ENCODE results near the gene RHBDL1.
A peak's percentile ranks its signal among the peaks of the same experiment; 100 is the strongest.

Gene RHBDL1

GRCh38 chr16:672851-673250, 2.6 kb upstream of the RHBDL1 start:
- no peak for DNase-seq (ENCODE audit: low read depth in 2 of 3, low spot score in 1 of 3)

- DNase-seq (ENCODE audit: low read depth in 2 of 3, low spot score in 1 of 3), result no peak
Measured at GRCh38 chr16:673399-673991, 2.0 kb upstream of the RHBDL1 start.

- no peak for DNase-seq (ENCODE audit: low read depth in 2 of 3, low spot score in 1 of 3)
Measured at GRCh38 chr16:674214-674881, 1.1 kb upstream of the RHBDL1 start.

- no peak for DNase-seq (ENCODE audit: low read depth in 2 of 3, low spot score in 1 of 3)
Measured at GRCh38 chr16:675884-676564, 553 bp downstream of the RHBDL1 start.

GRCh38 chr16:676565-676902, 1.1 kb downstream of the RHBDL1 start:
- no peak for DNase-seq (ENCODE audit: low read depth in 2 of 3, low spot score in 1 of 3)

GRCh38 chr16:676913-677312, 1.4 kb downstream of the RHBDL1 start:
- DNase-seq (ENCODE audit: low read depth in 2 of 3, low spot score in 1 of 3), result no peak

DNA sequence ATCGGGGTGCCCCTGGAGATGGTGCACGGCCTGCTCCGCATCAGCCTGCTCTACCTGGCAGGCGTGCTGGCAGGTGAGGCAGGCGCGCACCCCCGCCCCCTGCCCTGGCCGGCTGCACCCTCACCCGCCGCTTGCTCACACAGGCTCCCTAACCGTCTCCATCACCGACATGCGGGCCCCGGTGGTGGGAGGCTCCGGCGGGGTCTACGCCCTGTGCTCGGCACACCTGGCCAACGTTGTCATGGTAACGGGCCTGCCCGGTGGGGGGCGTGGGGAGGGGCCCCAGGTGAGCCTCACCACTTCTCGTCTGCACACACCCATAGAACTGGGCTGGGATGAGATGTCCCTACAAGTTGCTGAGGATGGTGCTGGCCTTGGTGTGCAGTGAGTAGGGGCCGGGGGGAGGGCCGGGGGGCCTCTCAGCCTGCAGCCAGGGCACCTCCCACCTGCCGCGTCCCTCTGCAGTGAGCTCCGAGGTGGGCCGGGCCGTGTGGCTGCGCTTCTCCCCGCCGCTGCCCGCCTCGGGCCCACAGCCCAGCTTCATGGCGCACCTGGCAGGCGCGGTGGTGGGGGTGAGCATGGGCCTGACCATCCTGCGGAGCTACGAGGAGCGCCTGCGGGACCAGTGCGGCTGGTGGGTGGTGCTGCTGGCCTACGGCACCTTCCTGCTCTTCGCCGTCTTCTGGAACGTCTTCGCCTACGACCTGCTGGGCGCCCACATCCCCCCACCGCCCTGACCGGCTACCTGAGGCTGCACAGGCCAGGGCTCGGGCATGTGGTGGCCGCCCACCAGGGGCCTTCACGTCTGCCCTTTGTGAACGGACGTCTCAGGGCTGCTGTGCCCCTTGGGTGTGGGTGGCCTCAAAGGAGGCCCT, 2.1 kb downstream of the RHBDL1 start:
- DNase-seq (ENCODE audit: low read depth in 2 of 3, low spot score in 1 of 3), result no peak

- DNase-seq (ENCODE audit: low read depth in 2 of 3, low spot score in 1 of 3), result no peak
Measured at GRCh38 chr16:678209-678857, 2.9 kb downstream of the RHBDL1 start.

- DNase-seq (ENCODE audit: low read depth in 2 of 3, low spot score in 1 of 3), result peak in 2 of 3 donors; percentile 32
Measured at GRCh38 chr16:678858-679813, 3.7 kb downstream of the RHBDL1 start.

GRCh38 chr16:679814-680624, 4.5 kb downstream of the RHBDL1 start, which contains the start of gene STUB1:
STUB1 (plus strand) TSS chr16:680410; CDS start chr16:680526, 116 bp downstream.
- DNase-seq (ENCODE audit: low read depth in 2 of 3, low spot score in 1 of 3), result peak; percentile 86 to 88 (median 87)

GRCh38 chr16:680625-680945, 5.1 kb downstream of the RHBDL1 start:
- no peak for DNase-seq (ENCODE audit: low read depth in 2 of 3, low spot score in 1 of 3)

DNA sequence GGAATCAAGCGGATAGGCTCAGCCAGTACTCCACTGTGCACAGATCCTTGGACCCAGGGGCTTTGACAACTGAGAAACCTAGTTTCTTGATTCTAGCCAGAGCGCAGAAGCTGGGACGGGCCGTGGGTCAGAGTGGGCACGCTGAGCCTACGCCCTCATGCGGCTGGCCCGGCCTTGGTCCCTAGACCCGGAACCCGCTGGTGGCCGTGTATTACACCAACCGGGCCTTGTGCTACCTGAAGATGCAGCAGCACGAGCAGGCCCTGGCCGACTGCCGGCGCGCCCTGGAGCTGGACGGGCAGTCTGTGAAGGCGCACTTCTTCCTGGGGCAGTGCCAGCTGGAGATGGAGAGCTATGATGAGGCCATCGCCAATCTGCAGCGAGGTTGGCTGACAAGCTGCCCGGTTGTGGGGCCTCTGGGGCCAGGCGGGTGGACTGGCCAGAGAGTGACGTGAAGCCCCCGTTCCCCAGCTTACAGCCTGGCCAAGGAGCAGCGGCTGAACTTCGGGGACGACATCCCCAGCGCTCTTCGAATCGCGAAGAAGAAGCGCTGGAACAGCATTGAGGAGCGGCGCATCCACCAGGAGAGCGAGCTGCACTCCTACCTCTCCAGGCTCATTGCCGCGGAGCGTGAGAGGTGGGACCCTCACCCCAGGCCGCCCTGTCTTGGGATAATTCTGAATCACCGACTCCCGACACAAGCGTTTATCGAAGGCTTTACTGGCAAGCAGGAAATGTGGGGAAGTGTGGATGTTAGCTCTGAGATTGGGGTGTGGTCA, 5.7 kb downstream of the RHBDL1 start:
- DNase-seq (ENCODE audit: low read depth in 2 of 3, low spot score in 1 of 3), result no peak

- DNase-seq (ENCODE audit: low read depth in 2 of 3, low spot score in 1 of 3), result no peak
Measured at GRCh38 chr16:681746-682427, 6.4 kb downstream of the RHBDL1 start.

DNA sequence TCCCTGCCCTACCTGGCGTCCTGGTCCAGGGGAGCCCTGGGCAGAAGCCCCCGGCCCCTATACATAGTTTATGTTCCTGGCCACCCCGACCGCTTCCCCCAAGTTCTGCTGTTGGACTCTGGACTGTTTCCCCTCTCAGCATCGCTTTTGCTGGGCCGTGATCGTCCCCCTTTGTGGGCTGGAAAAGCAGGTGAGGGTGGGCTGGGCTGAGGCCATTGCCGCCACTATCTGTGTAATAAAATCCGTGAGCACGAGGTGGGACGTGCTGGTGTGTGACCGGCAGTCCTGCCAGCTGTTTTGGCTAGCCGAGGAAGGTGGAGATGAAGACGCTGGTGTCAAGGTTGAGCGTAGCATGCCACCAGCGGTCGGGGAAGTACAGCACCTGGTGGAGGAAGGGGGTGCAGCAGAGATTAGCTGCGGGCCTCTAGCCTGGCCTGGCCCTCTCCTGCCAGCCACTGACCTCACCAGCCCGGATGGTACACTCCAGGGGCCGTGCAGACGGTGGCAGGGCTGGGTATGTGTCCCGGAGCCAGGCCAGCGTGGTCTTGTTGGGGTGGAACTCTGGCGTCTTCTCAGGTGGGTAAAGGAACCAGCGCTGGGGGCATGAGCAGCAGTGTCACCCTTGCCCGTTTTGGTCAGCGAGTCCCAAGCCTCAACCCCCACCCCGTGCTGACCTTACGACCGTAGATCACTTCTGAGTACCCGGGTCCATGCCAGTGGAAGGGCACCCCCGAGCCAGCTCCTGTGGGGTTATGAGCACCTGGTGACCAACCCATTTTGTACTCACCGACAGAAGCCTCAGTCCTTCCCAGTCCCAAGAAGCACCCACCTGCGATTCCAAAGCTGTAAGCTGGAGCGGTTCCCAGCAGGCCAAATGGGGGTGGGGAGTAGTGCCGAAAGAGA, 7.3 kb downstream of the RHBDL1 start:
- DNase-seq (ENCODE audit: low read depth in 2 of 3, low spot score in 1 of 3), result no peak

GRCh38 chr16:683396-684070, 8.1 kb downstream of the RHBDL1 start:
- no peak for DNase-seq (ENCODE audit: low read depth in 2 of 3, low spot score in 1 of 3)

DNA sequence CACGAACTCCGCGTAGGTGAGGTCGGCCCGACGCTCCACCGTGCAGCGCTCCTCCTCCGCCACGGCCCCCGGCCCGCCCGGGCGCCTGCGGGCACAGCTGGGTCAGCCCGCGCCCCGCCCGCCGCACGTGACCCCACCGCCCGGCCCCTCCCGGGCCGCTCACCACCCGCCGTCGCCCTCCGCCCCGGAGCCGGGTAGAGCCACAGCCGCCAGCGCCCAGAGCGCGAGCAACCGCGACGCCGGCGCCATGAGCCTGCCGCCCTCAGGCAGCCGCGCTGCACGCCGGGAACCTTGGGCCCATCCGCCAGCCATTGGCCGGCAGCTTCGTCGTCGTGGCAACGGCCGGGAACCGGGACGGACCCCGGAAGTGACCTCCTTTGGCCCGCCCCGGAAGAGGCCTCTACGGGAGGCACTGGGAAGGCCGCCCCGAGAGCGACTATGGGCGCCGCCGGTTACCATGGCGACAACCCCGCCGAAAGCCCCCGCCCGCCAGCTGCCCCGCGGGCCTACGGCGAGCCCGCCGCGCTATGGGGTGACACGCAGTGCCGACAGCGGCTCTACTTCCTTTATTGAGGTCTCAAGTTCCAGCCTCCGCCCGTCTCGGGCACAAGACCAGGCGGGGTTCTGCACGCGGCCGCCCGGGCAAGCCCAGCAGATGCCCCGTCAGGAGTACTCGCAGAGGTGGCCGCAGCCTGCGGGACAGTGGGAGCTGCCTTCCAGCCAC, 8.8 kb downstream of the RHBDL1 start, which contains the start of gene JMJD8:
Gene JMJD8, minus strand, starts transcription at position 264 of the 724 bp plus-strand sequence. Its CDS starts 15 bp downstream, at position 249.
- peak; percentile 93 to 98 (median 93) for DNase-seq (ENCODE audit: low read depth in 2 of 3, low spot score in 1 of 3)

Measured in stimulated activated CD4-positive, alpha-beta T cell treated with anti-CD3 and anti-CD28 coated beads, Interleukin-12 subunit alpha, Interleukin-12 subunit beta, amount 100 ng/mL, for 48 hours (primary cell).